Endometrium (tissue), 2 donors: ENCODE results near the gene CDCA8.
"Not testable (repeated sequence)": the region's sequence is repeated elsewhere in the genome, so short reads cannot be mapped to it uniquely, and the experiment has no call there.

ENCODE experiments used
- FAIRE-seq: peaks from 2 replicates; lab custom pipeline; 2012; peaks lifted over from hg19 to GRCh38; lab: Jason Lieb, UNC
- donor health status: control.
- donor health status: control.

Gene CDCA8

DNA sequence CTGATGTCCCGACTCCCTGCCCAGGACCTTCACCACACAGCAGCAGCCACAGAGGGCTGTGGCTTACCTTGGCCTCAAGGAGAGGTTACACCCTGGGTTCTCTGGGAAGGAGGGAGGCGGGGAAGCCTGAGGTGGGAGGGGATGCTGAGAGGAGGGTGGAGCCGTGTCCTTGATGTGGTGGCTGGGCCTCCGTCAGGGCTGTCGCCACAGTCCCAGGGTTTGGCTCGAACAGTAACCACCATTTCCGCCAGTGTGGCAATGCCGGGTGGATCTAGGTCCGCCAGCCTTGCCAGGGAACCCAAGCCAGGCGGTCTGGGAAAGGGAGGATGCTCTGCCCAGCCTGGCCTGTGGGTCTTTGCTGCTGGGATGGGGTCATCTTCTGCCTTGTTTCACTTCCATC lies 18.4 kb upstream of the CDCA8 start:
- no peak for FAIRE-seq

DNA sequence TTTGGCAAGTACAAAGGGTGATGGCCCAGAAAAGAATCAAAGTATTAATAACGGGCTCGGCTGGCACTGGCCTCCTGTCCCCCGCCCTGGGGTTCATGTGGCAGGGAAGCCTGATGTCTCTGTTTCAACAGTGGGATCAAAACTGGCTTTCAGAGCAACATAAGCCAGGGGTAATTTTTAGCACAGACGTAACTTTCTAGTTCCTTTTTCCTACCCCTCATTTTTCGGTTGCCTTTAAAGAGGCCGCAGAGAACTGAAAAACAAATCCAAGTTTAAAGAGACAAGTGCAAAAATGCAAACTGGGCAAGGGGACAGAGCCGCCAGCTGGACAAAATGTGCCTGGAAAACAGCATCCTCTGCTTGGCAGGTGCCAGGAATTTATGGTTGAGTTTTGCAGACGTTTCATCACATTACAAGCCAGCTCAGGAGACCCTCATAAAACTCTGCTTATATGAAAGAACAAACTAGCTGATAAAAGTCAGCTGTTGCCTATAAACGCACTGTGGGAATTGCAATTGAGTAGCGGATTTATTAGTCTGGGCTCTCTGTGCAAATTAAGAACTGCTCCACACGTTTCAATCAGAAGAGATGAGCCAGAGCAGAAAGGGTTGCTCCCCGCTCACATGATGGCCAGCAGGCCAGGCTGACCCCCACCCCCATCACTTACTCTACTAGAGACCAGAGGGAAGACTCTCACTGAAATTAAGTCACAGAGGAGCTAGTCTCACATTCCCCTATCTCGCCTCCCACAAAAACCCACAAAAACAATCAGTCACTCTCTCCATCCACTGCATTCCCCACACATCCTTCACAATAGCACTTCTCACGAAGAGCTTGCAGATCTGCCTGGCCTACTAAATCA lies 15.8 kb upstream of the CDCA8 start:
- FAIRE-seq = peak; percentile 93

DNA sequence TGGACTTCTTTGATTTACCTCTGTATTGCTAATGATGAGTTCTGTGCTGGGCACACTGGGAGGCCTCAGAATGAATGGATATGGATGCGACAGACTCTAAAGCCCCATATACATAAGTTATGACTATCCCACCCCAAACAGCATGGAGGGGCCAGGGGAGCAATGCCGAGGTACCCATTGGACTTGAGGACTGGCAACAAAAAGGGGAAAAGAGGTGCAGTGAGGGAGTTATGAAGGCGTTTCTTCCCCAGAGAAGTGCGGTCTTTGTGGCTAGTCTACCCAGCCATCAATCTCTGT lies 15.2 kb upstream of the CDCA8 start:
- FAIRE-seq = no peak

DNA sequence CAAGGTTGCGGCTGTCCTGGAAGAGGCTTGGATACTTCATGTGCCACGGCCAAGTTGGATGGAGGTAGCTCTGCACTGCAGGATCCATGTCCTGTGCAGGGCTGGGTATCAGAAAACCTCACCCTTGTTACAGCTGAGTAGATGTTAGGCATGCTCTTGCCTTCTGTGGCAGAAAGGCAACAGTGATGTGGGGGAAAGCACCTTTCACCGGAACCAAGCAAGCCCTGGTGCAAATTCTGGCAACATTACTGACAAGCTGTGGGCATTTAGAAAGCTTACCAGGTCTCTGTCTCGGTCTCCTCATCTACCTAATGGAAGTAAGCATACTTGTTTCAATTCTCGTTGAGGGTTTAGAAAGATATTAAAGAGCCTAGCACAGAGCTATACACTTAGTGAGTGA lies 14.5 kb upstream of the CDCA8 start:
- FAIRE-seq = no peak

DNA sequence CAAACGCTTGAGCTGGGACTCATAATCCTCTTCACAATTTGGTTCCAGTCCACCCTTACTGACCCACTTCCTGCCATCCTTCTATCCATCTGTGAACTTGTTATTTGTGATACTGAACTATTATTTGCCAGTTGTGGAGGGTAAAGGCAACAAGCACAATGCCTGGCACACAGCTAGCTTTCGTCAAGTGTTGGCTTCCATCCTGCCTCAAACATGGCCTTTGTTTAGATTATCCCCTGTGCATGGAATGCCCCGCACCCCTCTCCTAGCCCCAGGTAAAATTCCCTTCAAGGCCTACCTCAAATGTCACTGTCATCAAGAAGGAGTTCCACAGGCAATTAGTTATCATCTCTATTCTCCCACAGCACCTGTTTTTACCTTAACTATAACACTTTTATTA lies 11.4 kb upstream of the CDCA8 start:
- no peak for FAIRE-seq

DNA sequence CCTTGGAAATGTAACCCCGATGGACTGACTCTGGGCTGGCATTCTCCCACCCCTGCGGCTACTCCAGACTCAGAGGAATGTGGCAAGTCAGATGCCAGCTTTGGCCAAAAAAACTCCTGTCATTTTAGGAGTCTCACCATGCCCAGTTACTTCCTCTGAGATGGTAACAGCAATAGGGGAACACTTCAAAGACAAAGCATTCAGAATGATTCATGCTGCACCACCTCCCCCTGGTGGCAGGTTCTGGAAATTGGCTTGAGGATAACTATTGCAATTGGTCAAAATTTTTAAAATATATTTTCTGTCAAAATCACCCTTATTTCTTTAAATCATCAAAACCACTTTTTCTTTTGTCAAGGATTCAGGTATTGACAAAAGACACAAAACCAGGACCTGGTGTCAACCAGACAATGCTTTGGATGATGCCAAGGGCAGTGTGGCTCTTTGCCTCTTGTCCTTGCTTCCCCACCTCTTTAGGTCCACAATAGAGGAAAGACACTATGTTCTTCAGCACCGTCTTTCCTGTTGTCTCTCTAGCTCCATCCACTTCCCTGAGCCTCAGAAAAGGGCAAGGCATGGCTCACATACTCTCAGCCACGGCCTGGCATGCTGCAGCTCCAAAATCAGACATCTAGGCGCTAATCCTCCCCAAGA lies 9.9 kb upstream of the CDCA8 start:
- FAIRE-seq = peak; percentile 90

DNA sequence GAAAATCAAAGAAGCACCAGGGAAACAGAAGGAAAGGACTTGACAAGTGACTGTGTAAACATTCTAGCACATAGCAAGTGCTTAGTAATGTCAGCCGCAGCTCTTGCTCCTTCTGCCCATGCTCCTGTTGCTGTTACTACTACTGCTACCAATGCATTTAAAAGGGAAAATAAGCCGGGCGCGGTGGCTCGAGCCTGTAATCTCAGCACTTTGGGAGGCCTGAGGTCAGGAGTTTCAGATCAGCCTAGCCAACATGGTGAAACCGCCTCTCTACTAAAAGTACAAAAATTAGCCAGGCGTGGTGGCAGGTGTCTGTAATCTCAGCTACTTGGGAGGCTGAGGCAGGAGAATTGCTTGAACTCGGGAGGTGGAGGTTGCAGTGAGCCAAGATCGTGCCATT lies 8.1 kb upstream of the CDCA8 start:
- FAIRE-seq = not testable (repeated sequence)

DNA sequence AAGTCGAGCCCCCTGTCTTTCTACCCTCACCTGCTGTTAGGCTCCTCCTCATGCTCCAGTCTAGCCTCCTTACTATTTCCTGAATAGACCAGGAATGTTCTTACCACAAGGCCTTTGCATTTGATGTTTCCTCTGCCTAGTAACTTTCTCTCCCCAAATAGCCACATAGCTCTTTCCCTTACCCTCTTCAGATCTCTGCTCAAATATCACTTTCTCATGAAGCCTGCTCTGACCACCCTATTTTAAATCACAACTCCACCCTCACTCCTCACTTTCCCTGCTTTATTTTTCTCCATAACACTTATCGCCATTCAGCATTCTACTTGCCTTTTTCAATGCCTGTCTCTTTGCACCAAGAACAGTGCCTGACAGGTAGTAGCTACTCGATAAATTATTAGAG lies 6.6 kb upstream of the CDCA8 start:
- no peak for FAIRE-seq

DNA sequence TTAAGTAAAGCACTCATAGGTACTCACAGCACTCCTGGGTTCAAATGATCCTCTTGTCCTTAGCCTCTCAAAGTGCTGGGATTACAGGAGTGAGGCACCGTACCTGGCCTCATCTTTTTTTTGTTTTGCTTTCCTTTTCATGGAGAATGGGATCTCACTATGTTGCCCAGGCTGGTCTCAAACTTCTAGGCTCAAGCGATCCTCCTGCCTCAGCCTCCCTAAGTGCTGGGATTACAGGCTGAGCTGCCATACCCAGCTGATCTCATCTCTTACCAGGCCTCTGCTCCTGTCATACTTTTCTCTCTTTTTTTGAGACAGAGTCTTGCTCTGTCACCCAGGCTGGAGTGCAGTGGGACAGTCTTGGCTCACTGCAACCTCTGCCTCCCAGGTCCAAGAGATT lies 4.6 kb upstream of the CDCA8 start:
- not testable (repeated sequence) for FAIRE-seq

DNA sequence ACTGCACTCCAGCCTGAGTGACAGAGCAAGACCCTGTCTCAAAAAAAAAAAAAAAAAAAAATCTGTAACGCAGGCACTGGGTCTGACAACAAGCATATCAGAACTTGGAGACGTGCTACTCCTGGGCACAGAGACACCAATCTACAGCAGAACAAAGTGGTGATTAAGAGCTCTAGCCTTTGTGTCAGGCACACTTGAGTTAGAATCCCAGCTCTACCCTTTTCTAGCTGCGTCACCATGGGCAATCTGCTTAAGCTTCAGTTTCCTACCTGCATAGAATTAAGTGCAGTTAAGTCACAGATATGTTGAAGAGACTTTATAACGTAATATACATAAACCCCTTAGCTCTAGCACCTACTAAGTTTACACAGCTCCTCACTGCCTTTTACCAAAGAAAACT lies 3.4 kb upstream of the CDCA8 start:
- no peak for FAIRE-seq

DNA sequence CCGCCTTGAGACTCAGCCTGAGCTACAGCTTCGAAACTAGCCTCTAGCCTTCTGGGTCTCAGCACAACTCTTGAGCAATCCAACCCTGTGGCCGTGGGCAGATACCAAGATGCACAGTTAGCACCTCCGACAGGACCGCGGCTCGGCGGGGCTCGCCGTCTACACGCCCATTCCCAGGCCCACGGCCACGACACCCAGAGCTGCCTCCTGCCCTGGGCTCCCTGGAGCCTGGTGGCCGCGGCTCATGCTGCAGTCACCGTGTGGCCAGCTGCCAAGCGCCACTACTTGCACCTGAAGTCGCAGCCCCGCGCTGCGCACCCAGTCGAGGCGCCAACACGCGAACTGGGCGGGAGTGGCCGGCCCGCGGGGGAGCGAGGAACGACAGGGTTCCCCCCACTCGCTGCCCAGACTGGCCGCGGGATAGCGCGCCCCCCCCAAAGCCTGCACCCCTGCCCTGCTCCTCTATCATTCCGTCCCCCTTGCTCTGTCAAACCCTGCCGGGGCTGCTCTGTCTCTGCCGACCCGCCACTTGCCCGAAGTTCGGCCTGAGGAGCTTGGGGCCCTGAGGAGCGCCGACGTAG lies 729 bp upstream of the CDCA8 start:
- FAIRE-seq = no peak

DNA sequence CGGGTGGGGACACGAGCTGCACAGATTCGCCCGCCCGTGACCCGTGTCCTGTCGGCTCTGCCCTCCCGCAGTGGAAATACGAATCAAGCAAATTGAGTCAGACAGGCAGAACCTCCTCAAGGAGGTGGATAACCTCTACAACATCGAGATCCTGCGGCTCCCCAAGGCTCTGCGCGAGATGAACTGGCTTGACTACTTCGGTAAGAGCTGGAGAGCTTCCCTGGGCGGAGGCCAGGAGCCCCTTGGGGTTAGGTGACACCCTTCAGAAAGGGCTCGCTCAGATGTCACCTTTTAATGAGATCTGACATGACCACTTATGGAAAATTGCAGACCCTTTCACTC lies 489 bp downstream of the CDCA8 start:
- no peak for FAIRE-seq

DNA sequence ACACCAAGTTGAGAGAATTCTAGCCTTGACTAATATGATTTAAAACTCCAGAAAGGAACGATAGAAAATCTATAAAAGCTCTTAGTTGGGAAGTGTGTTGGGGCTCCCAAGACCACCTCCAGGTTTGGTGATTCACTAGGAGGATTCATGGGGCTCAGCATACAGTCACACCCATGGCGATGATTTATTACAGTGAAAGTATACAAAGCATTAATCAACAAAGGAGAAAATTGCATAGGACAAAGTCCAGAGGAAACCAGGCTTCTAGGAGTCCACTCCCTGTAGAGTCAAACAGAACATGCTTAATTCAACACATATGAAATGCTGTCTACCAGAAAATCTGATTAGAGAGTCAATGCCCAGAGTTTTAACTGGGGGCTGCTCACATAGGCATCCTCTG lies 4.8 kb downstream of the CDCA8 start:
- no peak for FAIRE-seq

DNA sequence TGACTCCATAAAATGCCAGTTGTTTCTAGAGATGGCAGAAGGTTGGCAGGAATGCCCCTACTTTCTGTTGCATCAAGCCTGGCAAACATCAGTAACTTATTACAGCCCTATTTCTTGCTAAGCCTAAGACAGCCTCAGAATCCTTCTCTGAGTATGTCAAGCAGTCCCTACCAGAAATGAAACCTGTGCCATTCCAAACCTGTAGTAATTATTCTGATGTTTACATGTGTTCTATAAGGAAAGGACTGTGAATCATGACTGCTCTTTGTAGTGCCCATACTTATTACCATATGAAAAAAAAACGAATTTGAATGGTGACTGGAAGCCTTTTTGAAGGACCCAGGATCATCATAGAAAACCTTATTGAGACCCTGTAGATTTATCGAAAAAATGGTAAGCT lies 5.4 kb downstream of the CDCA8 start:
- FAIRE-seq = no peak

DNA sequence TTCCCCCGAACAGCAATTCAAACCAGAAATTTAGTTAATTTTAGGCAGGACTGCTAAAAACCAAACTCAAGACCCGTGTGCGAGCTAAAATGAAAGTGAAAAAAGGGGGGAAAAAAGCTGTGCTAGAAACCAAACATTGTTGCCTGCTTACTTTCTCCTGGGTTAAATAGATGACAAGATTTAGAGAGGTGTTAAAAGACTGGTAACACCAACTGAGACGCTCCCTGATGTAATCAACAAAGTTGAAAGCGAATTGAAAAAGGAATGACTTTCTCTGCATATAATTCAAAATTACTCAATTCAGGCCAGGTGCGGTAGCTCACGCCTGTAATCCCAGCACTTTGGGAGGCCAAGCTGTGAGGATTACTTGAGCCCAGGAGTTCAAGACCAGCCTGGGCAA lies 6.8 kb downstream of the CDCA8 start:
- FAIRE-seq = no peak

DNA sequence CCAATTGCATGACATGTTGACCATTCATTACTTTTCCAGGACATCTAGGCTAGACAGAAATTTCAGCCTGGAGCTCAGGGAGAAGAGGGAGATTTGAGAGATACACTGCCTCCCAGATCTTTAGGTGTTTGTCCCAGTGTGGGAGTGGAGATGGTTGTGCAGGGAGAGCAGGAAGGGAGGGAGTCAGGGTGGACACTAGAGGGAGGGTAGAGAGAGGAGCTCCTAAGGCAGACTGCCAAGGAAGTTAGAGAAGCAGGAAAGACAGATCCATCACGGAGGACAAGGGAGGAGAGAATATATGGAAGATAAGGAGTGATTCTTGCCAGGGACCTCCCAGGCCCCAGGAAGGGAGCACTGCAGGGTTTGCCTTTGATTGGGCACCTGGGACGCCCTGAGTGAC lies 8.7 kb downstream of the CDCA8 start:
- FAIRE-seq = no peak

DNA sequence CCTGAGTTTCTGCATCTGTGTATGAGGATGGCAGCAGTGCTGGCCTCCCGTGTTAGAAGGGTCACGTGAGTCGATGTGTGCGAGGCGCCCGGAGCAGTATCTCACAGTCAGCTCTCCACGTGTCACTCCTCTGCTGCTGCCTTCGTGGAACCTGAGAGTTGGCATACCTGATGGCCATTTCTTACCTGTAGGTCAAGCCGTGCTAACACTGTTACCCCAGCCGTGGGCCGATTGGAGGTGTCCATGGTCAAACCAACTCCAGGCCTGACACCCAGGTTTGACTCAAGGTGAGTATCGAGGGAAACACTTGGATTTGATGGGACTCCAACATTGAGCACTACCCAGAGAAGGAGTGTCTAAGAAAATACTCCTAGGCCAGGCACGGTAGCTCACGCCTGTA lies 10.7 kb downstream of the CDCA8 start:
- FAIRE-seq = no peak

DNA sequence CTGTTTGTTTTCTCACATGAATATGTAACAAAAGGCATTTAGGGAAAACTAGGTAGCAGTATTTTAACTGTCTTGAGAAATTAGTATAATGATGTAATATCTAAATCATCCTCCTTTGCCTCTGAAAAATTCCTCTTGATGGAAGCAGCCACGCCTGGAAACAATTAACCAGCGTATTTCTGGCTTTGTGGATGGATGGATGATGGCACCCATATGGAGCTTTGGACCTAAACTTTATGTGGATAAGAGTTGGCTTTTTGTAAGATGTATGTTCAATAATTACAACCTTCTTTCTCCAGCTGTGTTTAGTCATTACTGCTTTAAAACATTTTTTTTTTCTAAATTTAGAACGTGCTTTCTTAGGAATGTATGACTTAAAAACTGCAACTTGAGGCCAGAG lies 12.7 kb downstream of the CDCA8 start:
- no peak for FAIRE-seq

DNA sequence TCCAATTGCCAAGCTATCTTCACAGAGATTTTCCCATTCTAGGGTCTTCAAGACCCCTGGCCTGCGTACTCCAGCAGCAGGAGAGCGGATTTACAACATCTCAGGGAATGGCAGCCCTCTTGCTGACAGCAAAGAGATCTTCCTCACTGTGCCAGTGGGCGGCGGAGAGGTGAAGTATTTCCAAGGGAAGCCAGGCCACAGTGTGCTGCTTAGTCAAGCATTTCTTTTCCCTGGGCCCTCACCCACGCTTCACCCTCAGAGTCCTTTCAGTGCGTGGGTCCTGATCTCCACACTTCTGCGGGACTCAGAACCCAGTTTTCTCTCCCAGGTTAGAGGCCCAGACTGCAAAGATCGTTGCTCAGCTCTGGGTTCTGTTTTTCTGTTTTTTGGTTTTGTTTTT lies 13.1 kb downstream of the CDCA8 start:
- FAIRE-seq = no peak

DNA sequence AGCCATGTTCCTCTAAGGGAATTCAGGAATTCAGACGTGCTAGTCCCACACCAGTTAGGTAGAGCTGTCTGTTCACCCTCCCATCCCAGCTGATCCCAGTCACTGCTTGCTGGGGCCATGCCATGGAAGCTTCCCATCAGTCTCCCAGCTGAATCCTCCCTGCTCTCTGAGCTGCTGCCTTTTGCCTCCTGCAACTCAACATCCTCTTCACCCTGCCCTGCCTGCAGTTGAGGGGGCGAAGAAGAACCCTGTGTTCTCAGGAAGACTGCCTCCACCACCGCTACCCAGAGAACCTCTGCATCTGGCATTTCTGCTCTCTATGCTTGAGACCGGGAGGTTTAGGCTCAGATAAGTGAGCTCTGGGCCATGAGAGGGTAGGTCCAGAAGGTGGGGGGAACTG lies 16.2 kb downstream of the CDCA8 start:
- FAIRE-seq = no peak

DNA sequence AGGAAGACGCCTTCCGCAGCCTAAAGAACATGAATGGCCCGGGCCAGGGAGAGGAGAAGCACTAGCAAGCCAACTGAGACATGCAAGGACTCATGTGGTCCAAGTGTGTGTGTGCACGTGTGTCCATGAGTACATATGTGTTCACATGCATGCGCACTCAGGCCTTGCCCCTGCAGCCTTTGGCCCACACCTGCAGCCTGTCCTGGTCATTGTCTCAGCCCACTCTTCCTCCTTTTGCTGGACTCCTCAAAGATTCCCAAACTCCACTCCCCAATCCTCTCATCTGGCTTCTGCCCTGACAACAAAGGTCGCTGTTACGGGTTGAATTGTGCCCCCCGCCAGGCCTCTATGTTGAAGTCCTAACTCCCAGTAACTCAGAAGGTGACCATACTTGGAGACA lies 21.9 kb downstream of the CDCA8 start:
- no peak for FAIRE-seq

DNA sequence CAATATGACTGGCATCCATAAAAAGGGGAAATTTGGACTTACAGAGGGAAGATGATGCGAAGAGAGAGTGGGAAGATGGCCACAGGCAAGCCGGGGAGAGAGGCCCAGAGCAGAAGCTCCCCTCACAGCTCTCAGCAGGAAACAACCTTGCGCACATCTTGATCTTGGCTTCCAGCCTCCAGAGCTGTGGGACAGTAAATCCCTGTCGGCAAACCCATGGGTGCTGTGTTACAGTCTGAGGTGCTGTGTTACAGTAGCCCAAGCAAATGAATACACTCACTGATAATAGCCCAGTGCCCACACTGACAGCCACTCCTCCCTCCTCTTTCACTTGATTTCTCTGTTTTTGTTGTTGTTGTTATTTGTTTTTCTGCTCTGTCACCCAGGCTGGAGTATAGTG lies 22.4 kb downstream of the CDCA8 start:
- FAIRE-seq = no peak

DNA sequence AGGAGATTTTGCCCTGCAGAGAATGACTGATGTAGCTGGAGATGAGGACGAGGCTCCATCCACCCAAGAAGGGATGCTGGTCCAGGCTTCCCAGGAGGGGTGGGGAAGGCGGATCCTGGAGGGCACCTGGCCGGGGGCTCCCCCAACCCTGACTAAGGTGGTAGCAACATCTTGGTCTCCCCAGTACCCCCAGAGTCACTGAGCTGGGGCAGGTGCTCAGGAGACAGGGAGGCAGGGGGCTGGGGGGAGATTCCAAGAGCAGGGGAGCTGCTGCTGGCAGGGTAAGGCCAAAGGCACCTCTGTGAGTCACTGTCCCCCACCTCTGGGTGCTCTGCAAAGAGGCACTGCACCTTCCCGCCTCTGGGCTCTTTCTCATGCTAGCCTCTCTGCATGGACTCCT lies 24.0 kb downstream of the CDCA8 start:
- FAIRE-seq = no peak

DNA sequence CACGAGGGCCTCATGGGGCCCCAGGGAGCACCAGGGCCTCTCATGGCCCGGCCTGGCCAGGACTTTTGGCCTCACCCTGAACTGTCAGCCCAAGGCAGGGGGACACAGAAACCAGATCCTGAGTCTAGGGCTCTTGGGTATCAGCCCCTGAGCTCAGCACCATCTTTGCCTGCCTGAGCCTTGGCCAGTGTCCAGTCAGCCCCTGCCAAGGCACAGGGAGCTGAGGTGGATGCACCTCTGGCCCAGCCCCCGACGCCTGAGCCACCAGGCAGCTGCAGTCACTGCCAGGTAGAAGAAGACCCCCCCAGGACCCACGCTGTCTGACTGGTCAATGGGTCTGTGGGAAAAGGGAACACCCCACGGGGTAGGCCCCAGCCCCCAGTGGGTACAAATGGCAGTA lies 25.3 kb downstream of the CDCA8 start:
- FAIRE-seq = no peak
